ENCODE results near the gene HDGFL2. TPM values are rescaled to one million over a fixed set of nuclear protein-coding genes. Genes with fewer than 3 reads are reported as not detected.

The HDGFL2 gene
- total RNA-seq, 2 donors from 2014 or later: 24.9 to 33.6 TPM

- no peaks in the 10 kb centered on the region for H3K27me3 ChIP-seq
- H3K36me3 ChIP-seq (replicated peaks in 1 of 2; ENCODE audit: insufficient read depth in 1 of 2, low read depth in 2 of 2): peaks cover 0 to under 1% of the 10 kb centered on the region in 2 donors
- no peaks in the 10 kb centered on the region for H3K4me1 ChIP-seq
- ATAC-seq (no peak), DNase-seq (no peak)
- WGBS, 2 donors: 89 to 92% methylated on average over 27 to 29 of the region's 29 CpGs
- no peak overlapping the region for H3K4me3 ChIP-seq
- TF ChIP-seq POLR2A (IDR thresholded peaks at IDR 0.05): no peak
- TF ChIP-seq CTCF (IDR thresholded peaks at IDR 0.05): no peak
- no peak overlapping the region for H3K27ac ChIP-seq
- intact Hi-C loops (cut with DNase I): no loop called here
- H3K9me3 ChIP-seq: no peaks in the 10 kb centered on the region
Observed at GRCh38 chr19:4488496-4488895, 16.4 kb downstream of the HDGFL2 start.

- ATAC-seq: no peak
- Histone ChIP-seq H3K36me3 (replicated peaks in 1 of 2; ENCODE audit: insufficient read depth in 1 of 2, low read depth in 2 of 2) (peaks cover 9 to 10% of the 10 kb centered on the region in 2 donors), H3K27me3 (no peaks in the 10 kb centered on the region), H3K4me1 (no peaks in the 10 kb centered on the region), H3K27ac (no peak overlapping the region), H3K4me3 (no peak overlapping the region), H3K9me3 (no peaks in the 10 kb centered on the region)
- WGBS, 2 donors: 90 to 98% methylated on average over 12 to 21 of the region's 21 CpGs
- TF ChIP-seq CTCF (IDR thresholded peaks at IDR 0.05): no peak
- no peak for TF ChIP-seq POLR2A (IDR thresholded peaks at IDR 0.05)
- intact Hi-C loops (cut with DNase I): no loop called here
- no peak for DNase-seq
Observed at GRCh38 chr19:4491446-4491845, 19.3 kb downstream of the HDGFL2 start.

GRCh38 chr19:4492337-4493103 lies 20.4 kb downstream of the HDGFL2 start:
- Histone ChIP-seq H3K36me3 (replicated peaks in 1 of 2; ENCODE audit: insufficient read depth in 1 of 2, low read depth in 2 of 2) (peaks cover 9 to 10% of the 10 kb centered on the region in 2 donors), H3K27me3 (no peaks in the 10 kb centered on the region), H3K4me3 (no peak overlapping the region), H3K4me1 (no peaks in the 10 kb centered on the region), H3K27ac (no peak overlapping the region), H3K9me3 (no peaks in the 10 kb centered on the region)
- 84 to 100% methylated on average over 1 to 3 of the region's 3 CpGs for WGBS, 2 donors
- no peak for TF ChIP-seq CTCF (IDR thresholded peaks at IDR 0.05)
- TF ChIP-seq POLR2A (IDR thresholded peaks at IDR 0.05): no peak
- ATAC-seq (no peak), DNase-seq (no peak)
- intact Hi-C loops (cut with DNase I): no loop called here

GRCh38 chr19:4493104-4493928 lies 21.2 kb downstream of the HDGFL2 start:
- no peaks in the 10 kb centered on the region for H3K9me3 ChIP-seq
- no peak overlapping the region for H3K27ac ChIP-seq
- intact Hi-C loops (cut with DNase I): no loop called here
- no peak overlapping the region for H3K4me3 ChIP-seq
- TF ChIP-seq POLR2A (IDR thresholded peaks at IDR 0.05) (no peak), CTCF (IDR thresholded peaks at IDR 0.05) (no peak)
- WGBS, 2 donors: 87 to 95% methylated on average over 21 to 41 of the region's 41 CpGs
- H3K36me3 ChIP-seq (replicated peaks in 1 of 2; ENCODE audit: insufficient read depth in 1 of 2, low read depth in 2 of 2): peaks cover 9 to 12% of the 10 kb centered on the region in 2 donors
- no peak for DNase-seq
- H3K27me3 ChIP-seq: no peaks in the 10 kb centered on the region
- no peak for ATAC-seq
- H3K4me1 ChIP-seq: no peaks in the 10 kb centered on the region
